Measurements from ENCODE around the gene ANKHD1. TPM values are rescaled to one million over a fixed set of nuclear protein-coding genes. Genes with fewer than 3 reads are reported as not detected.
"Not testable (repeated sequence)": the region's sequence is repeated elsewhere in the genome, so short reads cannot be mapped to it uniquely, and the experiment has no call there.

ANKHD1 gene
- polyA plus RNA-seq, 1 of the 3 experiments (the other 2 are of a cell fraction): 26.7 TPM

GRCh38 chr5:140432916-140433315 lies 31.3 kb downstream of the ANKHD1 start:
- no peak overlapping the region for H3K9ac ChIP-seq
- no peak overlapping the region for H3K27ac ChIP-seq (ENCODE audit: low read depth in 2 of 2, low read length in 1 of 2)
- H3K36me3 ChIP-seq (replicated peaks in 1 of 2; ENCODE audit: control insufficient read depth in 1 of 2, insufficient read depth in 2 of 2, low read length in 1 of 2): peaks cover 2 to 25% of the 10 kb centered on the region in 2 experiments
- H3K4me2 ChIP-seq: no peak overlapping the region
- H3K4me3 ChIP-seq (ENCODE audit: low read depth in 2 of 2, low read length in 1 of 2): no peak overlapping the region
- H3K4me1 ChIP-seq (ENCODE audit: control insufficient read depth in 1 of 2, insufficient read depth in 2 of 2, low read depth in 1 of 2, low read length in 1 of 2): no peaks in the 10 kb centered on the region
- peaks cover 81% of the 10 kb centered on the region for H3K79me2 ChIP-seq (ENCODE audit: insufficient read depth)
- CTCF ChIA-PET: no interaction called here
- POLR2A ChIA-PET: no interaction called here
- peaks cover 19% of the 10 kb centered on the region for H3F3A ChIP-seq (replicated peaks; ENCODE audit: insufficient read depth)
- no peak for DNase-seq
- TF ChIP-seq FOSL2 (IDR thresholded peaks at IDR 0.05; ENCODE audit: borderline replicate concordance, low read depth): no peak
- TF ChIP-seq FOXM1 (IDR thresholded peaks at IDR 0.05; ENCODE audit: low read depth): no peak
- no peak for TF ChIP-seq EZH2phosphoT487 (IDR thresholded peaks at IDR 0.05; ENCODE audit: borderline replicate concordance, low read depth)
- TF ChIP-seq POLR2AphosphoS5 (IDR thresholded peaks at IDR 0.05; ENCODE audit: low read depth, low read length): no peak
- no peak for TF ChIP-seq GABPA (IDR thresholded peaks at IDR 0.05; ENCODE audit: low read depth)
- no peak for TF ChIP-seq USF2 (IDR thresholded peaks at IDR 0.05; ENCODE audit: borderline replicate concordance, low read depth, low read length)
- TF ChIP-seq NFIC (IDR thresholded peaks at IDR 0.05; ENCODE audit: borderline replicate concordance): no peak
- H3K9me3 ChIP-seq: no peaks in the 10 kb centered on the region
- H4K20me1 ChIP-seq (ENCODE audit: insufficient read depth): peaks cover 35% of the 10 kb centered on the region
- WGBS (ENCODE audit: low lambda C conversion rate): 83% methylated on average over 8 of the region's 8 CpGs
- no peaks in the 10 kb centered on the region for H3K27me3 ChIP-seq (ENCODE audit: insufficient read depth)
- H3K9me2 ChIP-seq: no peaks in the 10 kb centered on the region
- no peak overlapping the region for H2AFZ ChIP-seq (ENCODE audit: low read depth)

DNA sequence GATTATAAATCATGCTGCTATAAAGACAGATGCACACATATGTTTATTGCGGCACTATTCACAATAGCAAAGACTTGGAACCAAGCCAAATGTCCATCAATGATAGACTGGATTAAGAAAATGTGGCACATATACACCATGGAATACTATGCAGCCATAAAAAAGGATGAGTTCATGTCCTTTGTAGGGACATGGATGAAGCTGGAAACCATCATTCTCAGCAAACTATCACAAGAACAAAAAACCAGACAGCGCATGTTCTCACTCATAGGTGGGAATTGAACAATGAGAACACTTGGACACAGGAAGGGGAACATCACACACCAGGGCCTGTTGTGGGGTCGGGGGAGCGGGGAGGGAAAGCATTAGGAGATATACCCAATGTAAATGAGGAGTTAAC lies 55.7 kb downstream of the ANKHD1 start:
- H3K9ac ChIP-seq; H3F3A ChIP-seq (replicated peaks; ENCODE audit: insufficient read depth); POLR2A ChIA-PET; H3K27me3 ChIP-seq (ENCODE audit: insufficient read depth); H3K4me1 ChIP-seq (ENCODE audit: control insufficient read depth in 1 of 2, insufficient read depth in 2 of 2, low read depth in 1 of 2, low read length in 1 of 2); H3K79me2 ChIP-seq (ENCODE audit: insufficient read depth); CTCF ChIA-PET; H3K4me3 ChIP-seq (ENCODE audit: low read depth in 2 of 2, low read length in 1 of 2); DNase-seq; H3K9me3 ChIP-seq; H3K27ac ChIP-seq (ENCODE audit: low read depth in 2 of 2, low read length in 1 of 2); H3K4me2 ChIP-seq; H4K20me1 ChIP-seq (ENCODE audit: insufficient read depth); H2AFZ ChIP-seq (ENCODE audit: low read depth); H3K9me2 ChIP-seq: not testable (repeated sequence)
- peaks cover 26 to 35% of the 10 kb centered on the region in 2 experiments for H3K36me3 ChIP-seq (replicated peaks in 1 of 2; ENCODE audit: control insufficient read depth in 1 of 2, insufficient read depth in 2 of 2, low read length in 1 of 2)
- WGBS (ENCODE audit: low lambda C conversion rate): 90% methylated on average over 4 of the region's 4 CpGs

GRCh38 chr5:140466981-140467742 lies 65.5 kb downstream of the ANKHD1 start:
- Histone ChIP-seq H3K4me1 (ENCODE audit: control insufficient read depth in 1 of 2, insufficient read depth in 2 of 2, low read depth in 1 of 2, low read length in 1 of 2) (no peaks in the 10 kb centered on the region), H3K4me3 (ENCODE audit: low read depth in 2 of 2, low read length in 1 of 2) (no peak overlapping the region), H3K36me3 (replicated peaks in 1 of 2; ENCODE audit: control insufficient read depth in 1 of 2, insufficient read depth in 2 of 2, low read length in 1 of 2) (peaks cover 11 to 61% of the 10 kb centered on the region in 2 experiments), H3K4me2 (no peak overlapping the region), H3F3A (replicated peaks; ENCODE audit: insufficient read depth) (no peaks in the 10 kb centered on the region), H3K79me2 (ENCODE audit: insufficient read depth) (0 out of 2 replicates have a peak, but pooled peaks cover 5% of the 10 kb centered on the region), H3K27ac (ENCODE audit: low read depth in 2 of 2, low read length in 1 of 2) (no peak overlapping the region), H3K27me3 (ENCODE audit: insufficient read depth) (no peaks in the 10 kb centered on the region), H4K20me1 (ENCODE audit: insufficient read depth) (no peaks in the 10 kb centered on the region), H3K9me3 (no peaks in the 10 kb centered on the region), H3K9me2 (no peaks in the 10 kb centered on the region), H3K9ac (no peak overlapping the region), H2AFZ (ENCODE audit: low read depth) (no peak overlapping the region)
- CTCF ChIA-PET: no interaction called here
- POLR2A ChIA-PET: no interaction called here
- WGBS (ENCODE audit: low lambda C conversion rate): 98% methylated on average over 1 of the region's 1 CpG
- DNase-seq: no peak
- no peak for TF ChIP-seq CTCF (IDR thresholded peaks at IDR 0.05)
- TF ChIP-seq, protein P1, sequence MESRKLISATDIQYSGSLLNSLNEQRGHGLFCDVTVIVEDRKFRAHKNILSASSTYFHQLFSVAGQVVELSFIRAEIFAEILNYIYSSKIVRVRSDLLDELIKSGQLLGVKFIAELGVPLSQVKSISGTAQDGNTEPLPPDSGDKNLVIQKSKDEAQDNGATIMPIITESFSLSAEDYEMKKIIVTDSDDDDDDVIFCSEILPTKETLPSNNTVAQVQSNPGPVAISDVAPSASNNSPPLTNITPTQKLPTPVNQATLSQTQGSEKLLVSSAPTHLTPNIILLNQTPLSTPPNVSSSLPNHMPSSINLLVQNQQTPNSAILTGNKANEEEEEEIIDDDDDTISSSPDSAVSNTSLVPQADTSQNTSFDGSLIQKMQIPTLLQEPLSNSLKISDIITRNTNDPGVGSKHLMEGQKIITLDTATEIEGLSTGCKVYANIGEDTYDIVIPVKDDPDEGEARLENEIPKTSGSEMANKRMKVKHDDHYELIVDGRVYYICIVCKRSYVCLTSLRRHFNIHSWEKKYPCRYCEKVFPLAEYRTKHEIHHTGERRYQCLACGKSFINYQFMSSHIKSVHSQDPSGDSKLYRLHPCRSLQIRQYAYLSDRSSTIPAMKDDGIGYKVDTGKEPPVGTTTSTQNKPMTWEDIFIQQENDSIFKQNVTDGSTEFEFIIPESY (IDR thresholded peaks at IDR 0.05; ENCODE audit: borderline replicate concordance, low read depth): no peak
- no peak for TF ChIP-seq JUND (IDR thresholded peaks at IDR 0.05)
- TF ChIP-seq RAD21 (IDR thresholded peaks at IDR 0.05; ENCODE audit: low read length): no peak
- TF ChIP-seq, protein P2, sequence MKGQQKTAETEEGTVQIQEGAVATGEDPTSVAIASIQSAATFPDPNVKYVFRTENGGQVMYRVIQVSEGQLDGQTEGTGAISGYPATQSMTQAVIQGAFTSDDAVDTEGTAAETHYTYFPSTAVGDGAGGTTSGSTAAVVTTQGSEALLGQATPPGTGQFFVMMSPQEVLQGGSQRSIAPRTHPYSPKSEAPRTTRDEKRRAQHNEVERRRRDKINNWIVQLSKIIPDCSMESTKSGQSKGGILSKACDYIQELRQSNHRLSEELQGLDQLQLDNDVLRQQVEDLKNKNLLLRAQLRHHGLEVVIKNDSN (IDR thresholded peaks at IDR 0.05; ENCODE audit: borderline replicate concordance, low read depth): no peak
- no peak for TF ChIP-seq EZH2phosphoT487 (IDR thresholded peaks at IDR 0.05; ENCODE audit: borderline replicate concordance, low read depth)
- no peak for TF ChIP-seq RCOR1 (IDR thresholded peaks at IDR 0.05; ENCODE audit: low read length)
- no peak for TF ChIP-seq SIN3A (IDR thresholded peaks at IDR 0.05; ENCODE audit: borderline replicate concordance, low read depth, low read length)
- TF ChIP-seq MAX (IDR thresholded peaks at IDR 0.05; ENCODE audit: low read depth): no peak
- TF ChIP-seq TEAD4 (IDR thresholded peaks at IDR 0.05; ENCODE audit: borderline replicate concordance, insufficient read depth): no peak

Data from SK-N-SH (cell line).